ENCODE results near the gene THRA.

DNA sequence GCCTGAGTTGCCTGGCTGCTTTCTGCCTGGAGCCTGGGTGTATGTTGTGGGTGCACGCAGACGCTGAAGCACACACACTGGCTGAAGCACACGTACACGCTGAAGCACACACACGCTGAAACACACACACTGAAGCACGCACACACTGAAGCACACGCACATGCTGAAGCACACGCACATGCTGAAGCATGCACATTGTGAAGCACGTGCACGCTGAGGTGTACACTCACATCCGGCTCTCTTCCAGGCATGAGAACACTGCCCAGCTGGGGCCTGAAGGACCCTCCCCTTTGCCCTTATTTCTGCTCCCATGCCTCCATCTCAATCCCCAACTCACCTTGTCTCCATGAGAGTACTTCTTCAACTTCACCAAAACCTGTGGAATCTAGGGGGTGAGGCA is 31.1 kb upstream of the THRA start:
- TF ChIP-seq SIN3A (IDR thresholded peaks at IDR 0.05; ENCODE audit: borderline replicate concordance, insufficient read depth, low read length) (no peak), TAF1 (IDR thresholded peaks at IDR 0.05; ENCODE audit: borderline replicate concordance, insufficient read depth, low read length) (no peak)
- TF ChIP-seq, protein P1, sequence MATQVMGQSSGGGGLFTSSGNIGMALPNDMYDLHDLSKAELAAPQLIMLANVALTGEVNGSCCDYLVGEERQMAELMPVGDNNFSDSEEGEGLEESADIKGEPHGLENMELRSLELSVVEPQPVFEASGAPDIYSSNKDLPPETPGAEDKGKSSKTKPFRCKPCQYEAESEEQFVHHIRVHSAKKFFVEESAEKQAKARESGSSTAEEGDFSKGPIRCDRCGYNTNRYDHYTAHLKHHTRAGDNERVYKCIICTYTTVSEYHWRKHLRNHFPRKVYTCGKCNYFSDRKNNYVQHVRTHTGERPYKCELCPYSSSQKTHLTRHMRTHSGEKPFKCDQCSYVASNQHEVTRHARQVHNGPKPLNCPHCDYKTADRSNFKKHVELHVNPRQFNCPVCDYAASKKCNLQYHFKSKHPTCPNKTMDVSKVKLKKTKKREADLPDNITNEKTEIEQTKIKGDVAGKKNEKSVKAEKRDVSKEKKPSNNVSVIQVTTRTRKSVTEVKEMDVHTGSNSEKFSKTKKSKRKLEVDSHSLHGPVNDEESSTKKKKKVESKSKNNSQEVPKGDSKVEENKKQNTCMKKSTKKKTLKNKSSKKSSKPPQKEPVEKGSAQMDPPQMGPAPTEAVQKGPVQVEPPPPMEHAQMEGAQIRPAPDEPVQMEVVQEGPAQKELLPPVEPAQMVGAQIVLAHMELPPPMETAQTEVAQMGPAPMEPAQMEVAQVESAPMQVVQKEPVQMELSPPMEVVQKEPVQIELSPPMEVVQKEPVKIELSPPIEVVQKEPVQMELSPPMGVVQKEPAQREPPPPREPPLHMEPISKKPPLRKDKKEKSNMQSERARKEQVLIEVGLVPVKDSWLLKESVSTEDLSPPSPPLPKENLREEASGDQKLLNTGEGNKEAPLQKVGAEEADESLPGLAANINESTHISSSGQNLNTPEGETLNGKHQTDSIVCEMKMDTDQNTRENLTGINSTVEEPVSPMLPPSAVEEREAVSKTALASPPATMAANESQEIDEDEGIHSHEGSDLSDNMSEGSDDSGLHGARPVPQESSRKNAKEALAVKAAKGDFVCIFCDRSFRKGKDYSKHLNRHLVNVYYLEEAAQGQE (IDR thresholded peaks at IDR 0.05; ENCODE audit: insufficient read depth in 1 of 2, low read depth in 2 of 2, low read length in 2 of 2), result no peak
